ENCODE results near the gene FLRT2.

The FLRT2 gene

DNA sequence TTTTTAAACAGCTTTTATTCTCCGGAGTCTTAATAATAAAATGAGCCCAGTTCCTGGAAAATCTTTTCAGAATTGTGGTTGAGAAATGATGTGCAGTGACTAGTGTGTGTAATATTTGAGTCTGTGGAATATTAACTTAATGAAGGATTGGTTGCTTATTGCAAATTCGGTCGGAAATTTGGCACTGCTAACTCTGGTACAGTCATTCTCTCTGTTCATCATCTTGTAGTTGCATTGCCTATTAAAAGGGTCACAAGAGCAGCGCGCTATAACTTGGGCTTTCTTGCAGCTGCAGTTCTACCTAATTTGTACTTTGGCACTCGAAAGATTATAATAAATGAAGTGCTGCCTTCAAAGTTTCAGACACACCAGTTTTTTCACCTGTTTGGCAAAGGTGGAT is 146.0 kb downstream of the FLRT2 start:
- DNase-seq = no peak

DNA sequence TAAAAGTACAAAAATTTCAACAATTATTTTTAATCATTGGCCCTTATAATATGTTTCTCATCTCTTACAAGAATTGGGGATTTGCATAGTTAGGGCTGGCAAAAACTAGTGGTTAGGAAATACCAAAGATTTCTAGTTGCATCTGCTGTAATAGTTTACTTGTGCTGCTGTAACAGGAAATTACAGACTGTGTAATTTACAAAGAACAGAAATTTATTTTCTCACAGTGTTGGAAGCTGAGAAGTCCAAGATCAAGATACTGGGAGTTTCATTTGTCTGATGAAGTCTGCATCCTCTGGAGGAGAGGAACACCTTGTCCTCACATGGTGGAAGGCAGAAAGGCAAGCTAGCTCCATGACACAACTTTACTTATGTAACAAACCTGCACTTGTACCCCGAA is 157.0 kb downstream of the FLRT2 start:
- DNase-seq = no peak

DNA sequence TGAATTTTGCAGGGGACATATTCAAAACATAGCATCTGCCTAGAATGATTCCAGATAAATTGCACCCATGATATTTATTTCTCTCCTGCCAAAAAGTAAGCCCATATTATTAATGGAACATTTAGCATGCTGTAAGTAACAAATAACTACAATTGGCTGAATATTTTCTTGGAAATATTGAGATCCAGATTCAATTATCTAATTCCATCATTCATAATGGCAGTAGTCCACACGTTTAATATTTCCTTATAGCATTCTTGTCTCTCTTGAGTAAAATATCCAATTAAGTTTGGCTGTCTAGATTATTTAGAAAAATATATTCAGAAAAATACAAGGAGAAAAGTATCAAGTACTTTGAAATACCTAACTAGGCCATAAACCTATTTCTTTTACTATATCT is 157.5 kb downstream of the FLRT2 start:
- DNase-seq = no peak

DNA sequence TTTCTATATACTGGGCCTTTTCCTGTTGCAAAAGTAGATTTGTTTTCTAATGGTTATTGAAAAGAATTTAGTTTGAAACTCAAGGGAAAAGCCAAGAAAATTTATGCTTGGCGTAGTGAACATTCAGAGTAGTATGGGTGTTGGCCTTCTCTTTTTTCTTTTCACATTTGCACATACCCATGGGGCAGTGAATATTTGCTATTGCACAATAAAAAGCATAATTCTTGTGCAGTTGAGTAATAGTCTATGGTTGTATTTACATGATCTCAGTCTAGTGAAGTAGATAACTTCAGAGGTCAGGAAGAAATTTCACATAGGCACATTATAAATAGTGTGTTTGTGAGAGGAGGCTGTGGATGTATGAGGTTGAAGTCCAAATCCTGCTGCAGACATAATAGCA is 158.1 kb downstream of the FLRT2 start:
- no peak for DNase-seq

DNA sequence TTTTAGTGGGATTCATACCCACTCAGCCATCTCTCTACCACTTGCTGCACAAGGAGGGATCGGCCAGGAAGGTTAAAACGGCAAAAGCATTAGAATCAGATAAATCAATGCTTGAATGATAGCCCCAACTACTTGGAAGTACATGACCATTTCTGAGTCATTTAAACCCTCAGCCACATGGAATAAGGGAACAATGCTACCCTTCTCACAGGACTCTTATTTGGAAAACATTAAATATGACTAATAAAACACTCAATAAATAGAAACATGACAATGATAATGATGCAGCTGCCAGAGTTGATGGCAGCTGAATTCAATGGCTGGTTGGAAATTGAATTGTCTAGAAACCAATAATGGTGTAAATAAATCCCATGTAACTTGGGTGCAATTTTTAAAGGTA is 165.4 kb downstream of the FLRT2 start:
- DNase-seq = no peak

DNA sequence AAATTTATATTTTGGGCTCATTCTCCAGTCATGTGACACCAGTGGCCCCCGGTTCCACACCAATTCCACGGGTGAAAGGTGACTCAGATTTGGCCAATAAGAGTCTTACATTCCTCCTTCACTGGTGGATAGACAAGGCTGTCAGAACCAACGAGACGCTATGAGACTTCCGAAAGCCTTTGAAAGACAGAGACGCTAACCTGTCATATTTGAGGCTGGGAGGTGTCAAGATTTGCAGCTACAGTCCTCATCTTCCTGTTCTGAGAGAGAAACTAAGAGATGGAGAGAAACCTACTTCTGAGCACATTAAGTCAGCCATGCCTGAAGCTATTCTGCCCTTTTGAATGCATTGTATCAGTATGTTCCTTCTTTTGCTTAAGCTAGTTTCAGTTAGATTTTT is 171.2 kb downstream of the FLRT2 start:
- DNase-seq = no peak

DNA sequence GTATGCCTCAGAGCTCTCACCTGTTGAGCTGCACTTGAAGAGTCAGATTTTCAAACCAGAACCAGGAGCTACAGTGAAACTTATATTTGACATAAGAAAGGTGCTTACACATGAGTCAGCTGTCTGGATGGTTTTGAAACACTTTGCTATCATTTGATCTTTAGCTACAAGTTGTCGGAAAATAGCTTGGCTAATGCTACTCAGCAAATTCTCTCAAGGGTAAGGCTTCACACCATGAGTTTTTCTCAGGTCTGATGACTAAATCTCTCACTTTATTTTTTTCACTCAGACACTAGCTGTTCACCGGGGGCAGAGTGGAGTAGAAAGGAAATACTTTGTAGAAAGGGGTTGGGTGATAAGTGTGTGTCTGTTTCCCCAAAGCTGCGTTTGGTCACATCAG is 171.8 kb downstream of the FLRT2 start:
- DNase-seq = no peak

DNA sequence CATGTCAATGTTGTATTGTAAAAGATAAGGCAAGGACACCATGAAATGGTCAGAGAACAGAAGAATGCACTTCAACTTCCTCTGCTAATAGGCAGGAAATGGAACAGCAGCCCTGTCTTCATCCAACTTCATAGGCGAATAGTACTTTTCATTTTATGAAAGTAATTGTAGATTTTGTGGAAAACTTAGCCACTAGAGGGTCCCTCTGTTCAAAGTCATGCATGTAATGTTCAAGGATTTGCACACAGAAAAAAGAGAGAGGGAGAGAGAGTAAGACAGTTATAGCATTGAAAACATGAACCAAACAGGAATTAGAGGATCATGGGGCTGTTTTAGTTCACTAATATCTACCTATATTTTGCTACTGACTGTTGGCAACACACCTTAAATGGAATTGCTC is 172.2 kb downstream of the FLRT2 start:
- DNase-seq = no peak

DNA sequence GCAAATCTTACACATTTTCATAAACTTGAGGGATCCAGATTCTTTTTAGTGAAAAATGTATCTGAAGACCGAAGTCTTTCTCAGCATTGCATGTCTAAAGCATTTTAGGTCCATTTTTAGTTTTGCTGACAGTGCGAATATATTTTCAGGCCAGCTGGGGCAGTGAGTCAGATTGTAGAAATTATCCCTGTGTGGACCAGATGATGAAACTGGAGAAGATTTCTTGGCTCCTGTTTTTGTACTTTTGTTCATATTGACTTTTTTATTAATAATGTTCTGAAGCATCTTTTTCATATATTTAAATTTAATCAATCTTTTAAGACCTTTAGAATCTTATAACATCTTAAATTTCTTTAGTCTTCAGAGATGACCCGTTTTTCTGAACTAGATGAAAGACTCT is 173.1 kb downstream of the FLRT2 start:
- DNase-seq = no peak

All from activated effector memory CD4-positive, alpha-beta T cell treated with anti-CD3 and anti-CD28 coated beads, Interleukin-2, amount 50 U/mL, for 16 hours (primary cell).